Measurements from ENCODE around the gene AOPEP. TPM values are rescaled to one million over a fixed set of nuclear protein-coding genes. Genes with fewer than 3 reads are reported as not detected.

The AOPEP gene
- total and polyA plus RNA-seq, 3 donors from 2014 or later, result 31.4 to 95.0 (median 80.4) TPM

GRCh38 chr9:95102572-95102971, 376.1 kb downstream of the AOPEP start:
- Histone ChIP-seq H3K9me3 (no peaks in the 10 kb centered on the region), H3K27ac (no peak overlapping the region), H3K4me1 (peaks cover 6% of the 10 kb centered on the region), H3K4me3 (no peak overlapping the region), H3K27me3 (no peaks in the 10 kb centered on the region), H3K36me3 (ENCODE audit: low read depth, missing control alignments) (no peaks in the 10 kb centered on the region)
- TF ChIP-seq POLR2A (IDR thresholded peaks at IDR 0.05), result no peak
- no peak for TF ChIP-seq CTCF (IDR thresholded peaks at IDR 0.05)
- 68 to 79% methylated on average over 3 to 18 of the region's 18 CpGs for WGBS, 2 donors
- DNase-seq, result no peak
- intact Hi-C loops (cut with DNase I; ENCODE audit: low total_unique reads), result no loop called here

GRCh38 chr9:95103281-95103771, 376.8 kb downstream of the AOPEP start:
- no peaks in the 10 kb centered on the region for H3K9me3 ChIP-seq
- no peak for DNase-seq
- intact Hi-C loops (cut with DNase I; ENCODE audit: low total_unique reads), result no loop called here
- H3K4me3 ChIP-seq, result no peak overlapping the region
- H3K27me3 ChIP-seq, result no peaks in the 10 kb centered on the region
- H3K36me3 ChIP-seq (ENCODE audit: low read depth, missing control alignments), result no peaks in the 10 kb centered on the region
- H3K27ac ChIP-seq, result no peak overlapping the region
- TF ChIP-seq CTCF (IDR thresholded peaks at IDR 0.05) (no peak), POLR2A (IDR thresholded peaks at IDR 0.05) (no peak)
- WGBS, 2 donors, result 64 to 65% methylated on average over 11 to 15 of the region's 15 CpGs
- peaks cover 6% of the 10 kb centered on the region for H3K4me1 ChIP-seq

- DNase-seq, result no peak
- 69 to 77% methylated on average over 19 to 20 of the region's 20 CpGs for WGBS, 2 donors
Measured at GRCh38 chr9:95103871-95104580, 377.5 kb downstream of the AOPEP start.

GRCh38 chr9:95104581-95104960, 378.1 kb downstream of the AOPEP start:
- Histone ChIP-seq H3K27ac (no peak overlapping the region), H3K4me1 (peaks cover 6% of the 10 kb centered on the region), H3K4me3 (no peak overlapping the region), H3K27me3 (no peaks in the 10 kb centered on the region), H3K36me3 (ENCODE audit: low read depth, missing control alignments) (no peaks in the 10 kb centered on the region), H3K9me3 (no peaks in the 10 kb centered on the region)
- 77 to 81% methylated on average over 7 to 8 of the region's 8 CpGs for WGBS, 2 donors
- no peak for DNase-seq
- intact Hi-C loops (cut with DNase I; ENCODE audit: low total_unique reads), result no loop called here
- TF ChIP-seq CTCF (IDR thresholded peaks at IDR 0.05) (no peak), POLR2A (IDR thresholded peaks at IDR 0.05) (no peak)

More at GRCh38 chr9:95103871-95104580, 377.5 kb downstream of the AOPEP start:
- Histone ChIP-seq H3K36me3 (ENCODE audit: low read depth, missing control alignments) (no peaks in the 10 kb centered on the region), H3K27me3 (no peaks in the 10 kb centered on the region), H3K4me3 (no peak overlapping the region), H3K4me1 (peaks cover 6% of the 10 kb centered on the region), H3K27ac (no peak overlapping the region), H3K9me3 (no peaks in the 10 kb centered on the region)
- no peak for TF ChIP-seq POLR2A (IDR thresholded peaks at IDR 0.05)
- no peak for TF ChIP-seq CTCF (IDR thresholded peaks at IDR 0.05)
- intact Hi-C loops (cut with DNase I; ENCODE audit: low total_unique reads), result no loop called here

GRCh38 chr9:95104980-95105379, 378.5 kb downstream of the AOPEP start:
- Histone ChIP-seq H3K4me1 (peaks cover 6% of the 10 kb centered on the region), H3K27me3 (no peaks in the 10 kb centered on the region), H3K9me3 (no peaks in the 10 kb centered on the region), H3K27ac (no peak overlapping the region), H3K4me3 (no peak overlapping the region), H3K36me3 (ENCODE audit: low read depth, missing control alignments) (no peaks in the 10 kb centered on the region)
- TF ChIP-seq POLR2A (IDR thresholded peaks at IDR 0.05) (no peak), CTCF (IDR thresholded peaks at IDR 0.05) (no peak)
- intact Hi-C loops (cut with DNase I; ENCODE audit: low total_unique reads), result no loop called here
- 83 to 86% methylated on average over 8 to 12 of the region's 12 CpGs for WGBS, 2 donors
- no peak for DNase-seq

Measured in testis (tissue), 3 donors.